Measurements from ENCODE around the gene BNIP2.
A peak's percentile ranks its signal among the peaks of the same experiment; 100 is the strongest.
"Not testable (repeated sequence)": the region's sequence is repeated elsewhere in the genome, so short reads cannot be mapped to it uniquely, and the experiment has no call there.

BNIP2 gene

DNA sequence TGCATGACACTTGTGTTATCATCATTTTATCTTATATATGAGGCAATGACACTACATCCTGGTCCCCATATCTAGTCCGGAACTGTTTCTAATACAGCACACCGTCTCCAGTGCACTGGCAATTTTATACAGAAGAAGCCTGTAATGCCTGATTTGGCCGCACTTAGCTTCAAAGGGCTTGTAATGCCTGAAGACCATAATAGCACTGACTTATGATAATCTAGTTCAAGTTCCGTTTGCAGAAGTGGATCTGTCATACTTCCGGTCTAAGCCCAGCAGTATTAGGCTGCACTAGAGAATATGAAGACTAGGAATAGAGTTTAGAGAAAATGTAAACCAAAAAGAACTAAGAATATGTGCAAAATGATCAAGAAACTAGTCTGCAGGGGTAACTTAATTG is 1.3 kb downstream of the BNIP2 start:
- peak; percentile 13 for DNase-seq

GRCh38 chr15:59686389-59686788 is 2.7 kb downstream of the BNIP2 start:
- DNase-seq = no peak

DNA sequence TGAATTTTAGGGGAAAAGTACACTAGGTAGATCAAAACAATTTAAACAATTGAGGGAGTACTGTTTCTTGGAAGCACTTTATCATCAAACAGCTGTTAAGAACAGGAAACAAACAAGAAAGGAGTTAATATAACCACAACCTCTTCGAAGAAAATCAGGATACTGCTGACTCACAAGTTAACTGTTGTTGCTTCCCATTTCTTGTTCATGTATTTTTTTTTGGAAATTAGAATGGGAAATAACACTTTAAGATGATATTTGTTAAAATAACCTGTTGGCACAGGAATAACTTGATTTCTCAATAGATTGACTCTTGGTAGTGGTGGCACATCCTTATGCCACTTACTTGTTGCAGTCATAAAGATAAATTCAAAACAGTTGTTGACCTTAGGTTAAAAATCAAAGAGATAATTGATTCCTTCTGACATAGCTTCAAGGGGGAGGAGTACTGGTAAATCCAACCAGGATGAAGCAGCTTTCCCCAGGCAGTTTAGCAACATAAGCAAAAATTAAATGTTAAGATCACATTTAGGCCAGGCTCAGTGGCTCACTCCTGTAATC is 3.3 kb downstream of the BNIP2 start:
- peak; percentile 22 for DNase-seq

DNA sequence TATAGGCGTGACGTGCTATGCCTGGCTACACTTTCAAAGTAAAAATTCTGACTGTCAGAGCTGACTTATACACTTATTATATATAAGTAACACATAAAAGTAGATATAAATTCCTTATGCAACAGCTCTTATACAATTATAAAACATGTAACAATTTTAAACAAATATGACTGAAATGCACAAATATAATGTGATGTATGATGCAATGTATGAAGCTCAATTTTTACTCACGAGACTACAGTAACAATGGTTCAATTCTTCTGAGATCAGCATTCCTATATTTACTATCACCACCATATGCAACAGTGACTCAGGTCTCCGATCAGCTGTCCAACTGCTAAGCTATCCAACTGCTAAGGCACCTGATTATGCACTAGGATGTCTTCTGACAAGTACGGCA is 8.2 kb downstream of the BNIP2 start:
- DNase-seq = no peak

DNA sequence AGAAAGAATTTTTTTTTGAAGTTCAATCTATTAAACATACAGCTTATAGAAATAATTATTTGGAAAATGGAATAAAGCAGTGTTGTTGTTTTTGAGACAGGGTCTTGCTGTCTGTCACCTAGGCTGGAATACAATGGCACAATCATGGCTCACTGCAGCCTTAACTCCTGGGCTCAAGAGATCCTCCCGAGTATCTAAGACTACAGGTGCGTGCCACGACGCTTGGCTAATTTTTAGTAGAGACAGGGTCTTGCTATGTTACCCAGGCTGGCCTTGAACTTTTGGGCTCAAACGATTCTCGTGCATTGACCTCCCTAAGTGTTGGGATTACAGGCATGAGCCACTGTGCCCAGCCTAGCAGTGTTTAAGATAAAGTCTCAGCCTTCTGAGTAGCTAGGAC is 8.8 kb downstream of the BNIP2 start:
- DNase-seq = no peak

DNA sequence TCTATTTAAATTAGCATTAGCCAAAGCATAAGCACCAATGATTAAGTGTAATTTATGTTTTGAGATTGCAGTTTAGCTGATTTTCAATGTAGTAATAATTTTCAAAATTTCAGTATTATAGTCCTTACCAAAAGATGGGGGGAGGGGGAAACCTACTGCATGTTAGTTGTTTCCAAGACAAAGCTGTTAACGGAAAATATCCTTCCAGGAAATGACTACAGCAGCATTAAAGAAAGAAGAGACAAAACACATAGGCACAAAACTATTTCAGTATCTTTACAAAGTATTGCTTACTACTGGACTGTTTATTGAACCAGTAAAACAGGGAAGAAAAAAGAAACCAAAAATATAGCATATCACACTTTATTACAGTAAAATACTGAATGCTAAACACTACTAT is 10.5 kb downstream of the BNIP2 start:
- no peak for DNase-seq

DNA sequence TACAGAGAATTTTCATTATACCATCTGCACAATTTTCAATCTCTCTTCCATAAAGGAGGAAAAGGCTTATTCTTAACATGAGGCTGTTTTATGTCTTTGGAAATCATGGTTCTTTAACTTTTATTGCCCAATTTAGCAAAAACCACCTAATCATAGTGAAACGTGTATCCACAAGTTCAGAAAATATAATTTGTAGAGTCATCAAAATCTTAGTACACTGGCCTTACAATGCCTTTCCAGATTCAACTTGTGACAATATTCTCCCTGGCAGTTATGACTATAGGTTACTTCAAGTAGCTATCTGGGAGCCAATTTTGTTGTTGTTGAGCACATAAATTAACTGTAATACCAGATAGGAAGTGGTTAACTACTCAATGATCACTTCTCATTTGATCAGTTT is 10.9 kb downstream of the BNIP2 start:
- no peak for DNase-seq

DNA sequence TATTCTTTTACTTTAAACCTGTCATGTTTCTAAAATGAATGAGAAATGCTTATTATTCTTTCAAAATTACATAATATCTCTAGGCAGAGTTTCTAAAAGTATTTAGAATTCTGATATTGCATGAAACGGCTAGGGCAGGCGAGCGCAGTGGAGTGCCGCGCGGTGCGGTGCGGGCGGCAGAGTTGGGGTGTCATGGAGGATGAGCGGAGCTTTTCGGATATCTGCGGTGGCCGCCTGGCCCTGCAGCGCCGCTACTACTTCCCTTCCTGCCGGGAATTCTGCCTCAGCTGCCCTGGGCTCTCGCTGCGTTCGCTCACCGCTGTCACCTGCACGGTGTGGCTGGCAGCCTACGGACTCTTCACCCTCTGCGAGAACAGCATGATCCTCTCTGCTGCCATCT is 12.6 kb downstream of the BNIP2 start:
- no peak for DNase-seq

DNA sequence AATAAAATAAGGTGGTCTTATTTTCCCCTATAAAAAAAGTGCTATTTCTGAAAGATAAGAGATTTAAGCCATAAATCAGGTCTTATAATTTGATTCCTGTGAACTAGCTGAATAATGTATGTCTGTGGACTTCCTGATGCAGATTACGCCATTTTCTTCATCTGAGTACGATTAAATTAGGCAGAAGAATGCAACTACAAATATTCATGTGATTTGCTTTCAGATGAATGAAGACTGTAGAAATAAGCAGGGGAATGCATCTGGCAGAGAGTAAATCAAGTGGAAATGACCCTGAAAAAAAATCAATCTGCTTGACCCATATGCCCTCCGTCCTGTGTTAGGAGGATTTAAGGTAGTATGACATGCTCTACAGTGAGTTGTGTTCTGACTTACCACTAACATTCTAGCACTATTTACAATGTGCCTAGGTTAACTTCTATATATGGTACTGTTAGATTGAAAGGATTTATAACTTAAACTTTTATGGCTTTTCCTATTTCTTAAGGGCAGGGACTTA is 14.7 kb downstream of the BNIP2 start:
- no peak for DNase-seq

- DNase-seq = no peak
Observed at GRCh38 chr15:59668556-59668955, 20.6 kb downstream of the BNIP2 start.

DNA sequence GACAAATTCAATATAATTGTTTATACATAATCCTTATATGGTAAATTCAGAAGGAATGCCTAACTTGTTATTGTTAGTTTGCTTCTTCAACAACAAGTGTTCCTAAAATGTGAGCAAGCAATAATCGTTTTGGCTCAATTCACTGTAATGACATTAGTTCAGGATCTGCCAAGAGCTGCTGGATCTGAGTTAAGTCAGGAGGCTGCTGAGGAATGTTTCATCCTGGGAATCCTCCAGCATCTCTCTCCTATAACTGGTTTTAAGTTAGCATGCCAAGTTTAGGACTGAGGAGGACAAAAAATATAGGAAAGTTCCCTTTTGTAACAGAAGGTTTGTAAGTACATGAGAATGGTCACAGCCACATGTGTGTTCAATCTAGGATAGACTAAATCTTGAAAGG is 26.9 kb downstream of the BNIP2 start:
- peak; percentile 21 for DNase-seq

DNA sequence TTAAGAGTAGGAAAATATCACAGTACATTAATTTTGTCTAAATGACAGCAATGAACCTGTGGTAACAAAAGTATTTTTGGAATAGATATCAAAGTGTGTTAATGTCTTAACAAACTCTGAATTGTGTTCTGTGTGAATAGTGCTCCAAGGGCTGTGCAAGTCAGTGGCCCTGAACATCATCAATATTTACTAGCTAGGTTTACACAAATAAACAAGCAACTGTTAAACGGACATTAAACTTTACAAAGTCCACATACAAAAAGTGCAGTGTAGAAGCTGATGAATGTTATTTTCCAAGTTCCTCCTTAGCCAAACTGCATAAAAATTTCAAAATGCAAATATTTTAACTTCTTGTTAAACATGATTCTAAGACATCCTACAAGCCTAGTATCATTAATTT is 29.8 kb downstream of the BNIP2 start:
- DNase-seq = no peak

DNA sequence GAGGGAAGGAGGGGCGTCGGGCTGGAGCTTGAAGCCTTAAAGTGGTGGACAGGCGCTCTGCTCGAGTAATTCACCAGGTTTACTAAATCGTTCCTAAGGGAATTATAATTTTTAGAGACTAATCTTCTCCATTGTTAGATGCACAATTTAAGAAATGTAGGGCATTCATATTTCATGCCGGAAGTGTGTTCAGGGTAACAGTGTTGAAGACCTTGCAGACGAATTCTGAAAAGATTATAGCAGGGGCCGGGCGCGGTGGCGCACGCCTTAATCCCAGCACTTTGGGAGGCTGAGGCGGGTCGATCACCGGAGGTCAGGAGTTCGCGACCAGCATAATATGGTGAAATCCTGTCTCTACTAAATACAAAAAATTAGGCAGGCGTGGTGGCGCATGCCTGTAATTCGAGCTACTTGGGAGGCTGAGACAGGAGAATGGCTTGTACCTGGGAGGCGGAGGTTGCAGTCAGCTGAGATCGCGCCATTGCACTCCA is 31.4 kb downstream of the BNIP2 start:
- no peak for DNase-seq

DNA sequence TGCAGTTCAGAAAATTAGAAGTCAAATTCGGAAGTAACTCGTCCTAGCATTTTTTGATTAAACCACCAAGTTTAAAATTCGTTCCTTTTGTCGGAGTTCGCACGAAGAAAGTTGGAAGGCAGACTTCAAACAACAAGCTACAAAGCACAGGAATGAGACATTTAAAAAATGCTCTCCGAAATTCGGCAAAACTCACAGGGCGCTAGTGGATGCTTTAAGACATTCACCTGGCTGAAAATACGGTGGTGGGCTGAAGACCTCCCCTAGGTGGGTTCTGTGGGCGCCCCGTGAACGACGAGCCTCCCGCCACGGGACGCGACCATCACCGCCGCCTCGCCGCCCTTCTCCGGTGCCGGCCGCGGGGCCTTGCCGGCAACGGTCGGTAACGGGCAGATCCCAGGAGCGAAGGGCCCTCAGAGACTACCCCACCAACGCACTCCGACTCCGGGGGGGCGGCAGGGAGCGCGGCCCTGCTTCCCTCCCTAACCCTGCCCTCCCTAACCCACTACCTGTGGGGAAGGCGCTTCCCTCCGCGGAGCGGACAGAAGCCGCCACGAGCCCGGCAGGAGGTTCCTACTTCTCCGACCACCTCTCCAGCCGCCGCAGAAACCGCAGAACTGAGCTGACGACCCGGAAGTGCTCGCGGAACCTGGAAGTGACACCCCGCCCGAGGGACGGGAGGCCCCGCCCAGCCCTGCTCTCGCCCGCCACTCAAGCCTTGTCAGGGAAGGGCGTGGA is 32.1 kb downstream of the BNIP2 start, which contains the start of gene GTF2A2:
Gene GTF2A2, minus strand, starts transcription at position 619 of the 738 bp plus-strand sequence. CDS start 5,238 bp downstream, outside the sequence.
- DNase-seq = peak; percentile 93

DNA sequence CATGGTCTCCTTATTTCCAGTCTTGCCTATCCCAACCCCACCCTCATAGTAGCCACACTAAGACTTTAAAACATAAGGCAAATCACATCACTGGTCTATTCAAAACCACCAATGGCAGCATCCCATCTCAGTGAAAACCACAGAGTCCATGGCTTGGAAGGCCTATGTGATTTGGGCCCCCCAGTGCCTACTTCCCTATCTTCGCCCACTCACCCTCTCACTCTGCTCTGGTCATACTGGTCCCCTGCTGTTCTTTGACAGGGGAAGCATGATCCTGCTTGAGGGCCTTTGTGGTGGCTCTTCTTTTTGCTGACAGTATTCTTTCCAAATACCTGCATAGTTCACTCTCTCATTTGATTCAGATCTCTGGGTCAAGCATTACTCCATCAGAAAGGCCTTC is 35.1 kb downstream of the BNIP2 start:
- DNase-seq = no peak

DNA sequence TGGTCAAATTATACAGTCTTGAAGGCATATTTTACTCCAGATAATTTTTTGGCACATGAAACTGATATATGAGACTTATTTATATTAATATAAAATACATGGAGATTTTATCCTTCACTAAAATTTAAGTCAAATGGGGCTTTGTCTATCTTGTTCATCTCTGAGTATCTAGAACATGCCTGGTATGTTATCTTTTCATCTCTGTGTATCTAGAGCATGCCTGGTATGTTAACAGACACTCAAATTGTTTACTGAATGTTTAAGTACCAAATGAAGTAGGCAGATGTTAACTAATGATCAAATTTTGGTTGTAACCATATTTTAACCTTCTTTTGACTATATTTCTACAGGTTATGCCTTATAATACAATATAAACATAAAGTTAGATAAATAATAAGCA is 39.5 kb downstream of the BNIP2 start:
- no peak for DNase-seq

DNA sequence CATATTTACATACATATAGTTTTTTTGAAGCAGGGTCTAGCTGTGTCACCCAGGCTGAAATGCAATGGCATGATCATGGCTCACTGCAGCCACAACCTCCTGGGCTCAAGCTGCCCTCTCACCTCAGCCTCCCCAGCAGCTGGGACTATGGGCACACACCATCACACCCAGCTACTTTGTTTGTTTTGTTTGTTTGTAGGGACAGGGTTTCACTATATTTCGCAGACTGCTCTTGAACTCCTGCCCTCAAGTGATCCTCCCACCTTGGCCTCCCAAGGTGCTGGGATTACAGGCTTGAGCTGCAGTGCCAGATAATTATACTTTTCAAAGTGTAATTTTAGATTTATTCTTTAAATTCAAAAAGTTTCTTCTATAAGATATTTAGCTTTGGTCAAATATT is 42.0 kb downstream of the BNIP2 start:
- no peak for DNase-seq

- DNase-seq = no peak
Observed at GRCh38 chr15:59646277-59646676, 42.8 kb downstream of the BNIP2 start.

DNA sequence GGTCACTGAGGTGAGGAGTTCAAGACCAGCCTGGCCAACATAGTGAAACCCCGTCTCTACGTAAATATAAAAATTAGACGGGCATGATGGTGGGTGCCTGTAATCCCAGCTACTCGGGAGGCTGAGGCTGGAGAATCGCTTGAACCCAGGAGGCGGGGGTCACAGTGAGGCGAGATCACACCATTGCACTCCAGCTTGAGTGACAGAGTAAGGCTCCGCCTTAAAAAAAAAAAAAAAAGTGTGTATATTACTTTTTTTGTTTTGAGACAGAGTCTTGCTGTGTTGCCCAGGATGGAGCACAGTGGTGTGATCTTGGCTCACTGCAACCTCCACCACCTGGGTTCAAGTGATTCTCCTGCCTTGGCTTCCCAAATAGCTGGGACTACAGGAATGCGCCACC is 43.3 kb downstream of the BNIP2 start:
- DNase-seq = not testable (repeated sequence)

DNA sequence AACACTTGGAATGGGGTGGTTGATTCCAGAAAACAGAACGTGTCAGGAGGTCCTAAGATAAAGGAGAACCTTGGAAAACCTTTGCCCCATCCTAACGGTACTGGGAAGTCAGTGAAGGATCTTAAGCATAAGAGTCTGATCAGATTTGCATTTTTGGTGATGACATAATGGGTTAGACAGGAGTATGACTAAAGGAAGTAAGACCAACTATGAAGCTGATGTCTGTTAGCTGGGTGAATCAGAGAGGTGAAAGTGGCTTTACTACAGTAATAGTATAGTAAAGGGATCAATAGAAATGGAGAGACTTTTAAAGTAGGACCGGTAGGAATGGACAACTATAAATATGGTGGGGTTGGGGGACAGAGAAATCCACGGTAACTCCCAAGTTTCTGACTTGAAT is 44.4 kb downstream of the BNIP2 start:
- no peak for DNase-seq

GRCh38 chr15:59642351-59642750 is 46.8 kb downstream of the BNIP2 start:
- no peak for DNase-seq

DNA sequence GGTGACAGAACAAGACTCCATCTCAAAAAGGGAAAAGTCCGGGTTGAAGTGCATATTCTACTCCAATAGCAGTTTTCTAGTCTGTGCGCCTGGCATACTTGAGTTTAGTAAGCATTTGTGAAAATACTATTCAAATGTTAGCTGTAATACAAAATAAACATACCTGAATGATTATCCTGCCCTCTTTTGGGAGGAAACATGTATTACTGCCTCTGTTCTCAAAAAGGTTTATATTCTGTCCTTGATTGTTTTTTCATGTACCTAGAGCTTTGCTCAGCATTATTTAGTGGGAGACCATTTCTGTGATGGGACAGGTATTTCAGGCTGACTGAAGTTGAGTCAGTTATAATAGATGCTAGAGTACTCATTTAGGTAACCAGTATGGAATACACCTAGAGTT is 51.6 kb downstream of the BNIP2 start:
- not testable (repeated sequence) for DNase-seq

- DNase-seq = no peak
Observed at GRCh38 chr15:59636184-59636583, 52.9 kb downstream of the BNIP2 start.

DNA sequence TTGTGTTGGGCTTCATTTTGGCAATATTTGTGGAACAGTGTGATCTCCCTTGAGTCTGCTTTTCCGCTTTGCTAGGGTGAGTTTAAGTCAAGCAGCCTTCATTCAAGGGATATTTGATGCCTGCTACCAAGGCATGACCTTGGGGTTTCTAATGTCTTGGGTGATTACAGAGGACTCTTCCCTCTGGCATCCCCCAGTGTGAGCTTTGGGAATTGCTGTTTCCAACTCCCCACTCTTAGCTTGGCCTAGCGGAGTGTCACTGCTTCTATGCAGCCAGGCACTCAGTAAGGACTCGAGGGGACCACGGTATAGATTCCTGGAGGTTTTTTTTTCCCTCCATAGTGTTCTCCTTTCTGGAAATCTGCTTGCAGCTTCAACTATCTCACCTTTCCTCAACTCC is 56.4 kb downstream of the BNIP2 start:
- peak; percentile 9 for DNase-seq
